C4-2B (cell line): ENCODE results near the gene TSPAN15.

ENCODE experiments used
- H3K27ac ChIP-seq: fragments of 450-650 bp; 2 replicates; pipeline ENCODE4 v1.5.1; 2017
- CTCF ChIP-seq: fragments of 450-650 bp; conservative IDR thresholded peaks from 2 replicates; pipeline ENCODE4 v1.5.1; 2017; ENCODE audit warnings: mild to moderate bottlenecking
- ZFX ChIP-seq: fragments of 450-650 bp; IDR thresholded peaks from 2 replicates; pipeline ENCODE4 v1.6.1; 2017

TSPAN15 gene

DNA sequence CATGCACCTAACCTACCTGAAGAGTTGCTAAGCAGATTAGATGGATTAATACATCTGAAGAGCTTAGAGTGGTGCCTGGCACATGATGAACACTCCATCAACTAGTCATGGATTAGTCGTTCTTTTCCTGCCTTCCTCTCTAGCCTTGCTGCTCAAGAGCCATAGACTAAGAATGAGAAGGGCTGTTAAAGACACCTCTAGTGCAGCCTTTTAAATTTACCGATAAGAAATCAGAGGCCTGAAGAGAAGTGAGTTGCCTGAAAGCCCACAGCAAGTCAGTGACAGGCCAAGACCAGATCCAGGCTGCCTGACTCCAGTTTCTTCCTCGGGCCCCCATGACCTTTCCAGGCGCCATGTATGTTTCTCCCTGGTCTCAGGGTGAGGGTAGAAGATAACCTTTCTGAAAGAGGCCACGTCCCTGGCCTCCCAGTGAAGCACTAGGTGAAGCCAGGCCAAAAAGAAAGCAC is 6.5 kb downstream of the TSPAN15 start:
- no peak for TF ChIP-seq ZFX
- no peak for TF ChIP-seq CTCF
- peak overlapping the region; percentile 74 for H3K27ac ChIP-seq

DNA sequence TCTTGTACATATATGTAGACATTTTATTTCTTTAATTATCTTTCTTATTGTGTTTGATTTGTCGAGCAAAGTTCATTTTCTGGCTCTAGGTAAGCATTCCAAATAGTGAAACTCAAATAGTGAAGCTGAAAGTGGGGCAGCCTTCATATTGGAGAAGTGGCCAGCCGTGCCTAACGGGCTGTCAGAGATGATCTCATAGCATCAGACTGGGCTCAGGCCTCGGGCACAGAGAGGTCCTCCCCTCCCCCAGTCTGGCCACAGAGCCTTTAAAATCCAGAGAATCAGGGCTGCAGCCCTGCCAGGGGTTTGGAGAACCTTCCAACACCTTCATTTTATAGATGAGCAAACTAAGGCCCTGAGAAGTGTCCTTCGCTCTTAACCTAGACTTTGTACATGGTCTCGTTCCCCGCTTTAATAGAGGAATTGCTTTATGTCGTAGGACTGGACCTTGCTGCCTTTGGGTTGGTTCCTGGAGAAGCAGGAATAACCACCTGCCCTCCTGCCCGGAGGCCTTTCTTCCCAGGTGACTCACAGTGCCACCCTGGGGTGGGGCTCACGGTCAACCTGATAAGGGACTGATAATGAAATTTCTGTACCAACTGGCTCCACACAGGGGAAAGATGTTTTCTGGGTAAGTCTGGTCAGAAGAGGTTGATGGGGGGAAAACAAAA is 7.3 kb downstream of the TSPAN15 start:
- peak overlapping the region; percentile 74 for H3K27ac ChIP-seq
- no peak for TF ChIP-seq ZFX
- TF ChIP-seq CTCF: no peak

DNA sequence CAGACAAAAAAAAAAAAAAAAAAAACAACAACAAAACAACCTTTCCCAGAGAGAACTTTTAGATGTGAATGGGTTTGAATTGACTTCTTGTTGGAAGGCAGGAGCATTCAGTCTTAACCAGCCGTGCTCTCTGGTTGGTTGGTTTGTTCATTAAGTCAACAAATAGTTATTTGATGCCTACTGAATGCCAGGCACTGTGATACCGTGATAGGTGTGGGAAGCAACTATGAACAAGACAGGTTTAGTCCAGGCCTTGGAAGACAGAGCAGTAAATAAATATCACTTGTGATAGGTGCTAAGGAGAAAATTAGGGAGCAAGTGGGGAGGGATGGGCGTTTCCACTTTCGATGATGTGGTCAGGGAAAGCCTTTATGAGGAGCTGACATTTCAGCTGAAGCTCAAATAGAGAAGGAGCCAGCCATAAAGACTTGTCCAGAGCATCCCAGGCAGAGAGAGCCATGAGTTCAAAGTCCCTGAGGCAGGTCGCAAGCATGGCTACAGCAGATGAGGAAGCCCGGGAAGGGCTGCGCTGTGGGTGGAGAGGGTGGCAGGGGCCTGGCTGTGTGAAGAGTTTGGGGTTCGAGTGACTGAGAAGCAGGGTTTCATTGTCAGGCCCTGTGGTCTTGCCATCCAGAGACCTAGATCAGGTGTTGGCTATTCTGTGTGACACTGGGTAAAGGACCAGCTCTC is 8.0 kb downstream of the TSPAN15 start:
- TF ChIP-seq CTCF (no peak), ZFX (no peak)
- peak overlapping the region; percentile 74 for H3K27ac ChIP-seq

GRCh38 chr10:69459893-69460575 is 8.8 kb downstream of the TSPAN15 start:
- H3K27ac ChIP-seq: peak overlapping the region; percentile 74
- TF ChIP-seq ZFX (no peak), CTCF (no peak)

GRCh38 chr10:69460576-69461242 is 9.4 kb downstream of the TSPAN15 start:
- H3K27ac ChIP-seq: peak overlapping the region; percentile 74
- TF ChIP-seq ZFX (no peak), CTCF (no peak)

DNA sequence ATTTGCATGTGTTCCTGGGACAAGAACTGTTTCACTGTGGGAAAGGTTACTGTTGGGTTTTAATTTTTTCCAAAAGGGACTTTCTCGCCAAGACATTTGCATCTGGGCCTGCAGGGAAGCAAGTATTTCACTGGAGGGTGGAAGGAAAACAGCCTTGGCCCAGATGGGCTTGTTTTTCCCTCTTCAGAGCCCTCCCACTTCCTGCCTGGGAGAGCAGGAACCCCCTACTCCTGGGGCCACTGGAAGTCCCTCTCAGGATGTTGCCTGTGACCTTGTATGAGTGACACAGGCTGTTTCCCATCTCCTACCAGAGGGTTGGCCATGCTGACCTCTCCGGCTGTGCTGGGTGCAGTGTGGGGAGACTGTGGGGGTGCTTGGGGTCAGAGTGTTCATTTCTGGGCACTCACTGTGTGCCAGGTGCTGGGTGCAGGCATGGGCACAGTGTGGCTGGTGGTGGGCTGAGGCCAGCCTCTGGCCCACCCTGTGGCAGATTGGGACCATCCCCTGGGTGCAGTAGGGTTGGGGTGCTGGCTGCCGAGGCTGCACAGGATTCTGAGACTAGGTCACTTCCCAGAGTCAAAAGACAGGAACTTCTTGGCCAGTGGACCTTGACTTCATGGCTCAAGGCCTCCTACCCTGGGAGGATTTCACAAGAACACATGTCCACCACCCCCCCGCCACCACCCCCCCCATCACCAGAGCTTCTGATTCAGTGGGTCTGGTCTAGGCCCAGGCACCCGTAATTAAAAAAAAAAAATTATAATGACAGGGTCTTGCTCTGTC is 10.2 kb downstream of the TSPAN15 start:
- TF ChIP-seq ZFX (no peak), CTCF (no peak)
- H3K27ac ChIP-seq: peak overlapping the region; percentile 74; the same call in 1 of the 2 replicates
